ENCODE data around the gene AAMDC. TPM values are rescaled to one million over a fixed set of nuclear protein-coding genes. Genes with fewer than 3 reads are reported as not detected.
"Not testable (repeated sequence)": the region's sequence is repeated elsewhere in the genome, so short reads cannot be mapped to it uniquely, and the experiment has no call there.

AAMDC gene
- total RNA-seq, 2 donors from 2014 or later: 2.7 to 5.2 TPM

GRCh38 chr11:77910828-77911227 lies 89.9 kb downstream of the AAMDC start:
- H3K27me3 Mint-ChIP-seq; H3K36me3 Mint-ChIP-seq (ENCODE audit: low read depth); H3K27ac Mint-ChIP-seq; H3K4me1 Mint-ChIP-seq; H3K9me3 ChIP-seq (ENCODE audit: control insufficient read depth, low read length, poor library complexity, severe bottlenecking); DNase-seq; H3K4me3 Mint-ChIP-seq; ATAC-seq: not testable (repeated sequence)

- not testable (repeated sequence) for H3K4me1 Mint-ChIP-seq; H3K9me3 ChIP-seq (ENCODE audit: control insufficient read depth, low read length, poor library complexity, severe bottlenecking); H3K27ac Mint-ChIP-seq; H3K4me3 Mint-ChIP-seq; DNase-seq; H3K36me3 Mint-ChIP-seq (ENCODE audit: low read depth); ATAC-seq; H3K27me3 Mint-ChIP-seq
These were observed 92.8 kb downstream of the AAMDC start for GRCh38 chr11:77913608-77914306.

- H3K4me3 Mint-ChIP-seq; DNase-seq; ATAC-seq; H3K27me3 Mint-ChIP-seq; H3K4me1 Mint-ChIP-seq; H3K27ac Mint-ChIP-seq; H3K36me3 Mint-ChIP-seq (ENCODE audit: low read depth); H3K9me3 ChIP-seq (ENCODE audit: control insufficient read depth, low read length, poor library complexity, severe bottlenecking): not testable (repeated sequence)
These were observed 93.4 kb downstream of the AAMDC start for GRCh38 chr11:77914307-77914791.

GRCh38 chr11:77917713-77918112 lies 96.8 kb downstream of the AAMDC start:
- H3K27me3 Mint-ChIP-seq; ATAC-seq; H3K27ac Mint-ChIP-seq; DNase-seq; H3K36me3 Mint-ChIP-seq (ENCODE audit: low read depth); H3K9me3 ChIP-seq (ENCODE audit: control insufficient read depth, low read length, poor library complexity, severe bottlenecking); H3K4me1 Mint-ChIP-seq; H3K4me3 Mint-ChIP-seq: not testable (repeated sequence)

Other genes with a start within 250 kb of the AAMDC start
- gene AQP11, start 231.2 kb upstream of the AAMDC start, total RNA-seq: under 1 TPM in 1 of 2 donors, not detected in 1; 0.16 TPM
- 10 to 100 TPM; 76.4 to 87.4 TPM for gene CLNS1A, start 183.3 kb upstream of the AAMDC start, total RNA-seq
- gene RSF1, start 422 bp upstream of the AAMDC start, total RNA-seq: 10 to 100 TPM; 80.8 to 87.1 TPM
- 10 to 100 TPM; 48.9 to 53.4 TPM for gene INTS4, start 173.5 kb downstream of the AAMDC start, total RNA-seq
- under 1 TPM; 0.17 to 0.52 TPM for gene KCTD14, start 202.1 kb downstream of the AAMDC start, total RNA-seq
- gene THRSP, start 242.7 kb downstream of the AAMDC start, total RNA-seq: not detected

All from T-helper 17 cell (primary cell).